B cell (primary cell): ENCODE data around the gene LYPD1. TPM values are rescaled to one million over a fixed set of nuclear protein-coding genes. Genes with fewer than 3 reads are reported as not detected.

Experiments
- ATAC-seq: fragments of 200-7000 bp; cut with Tn5 transposase; one replicate; pipeline ENCODE4 v1.10.0; 2021; ENCODE audit warnings: low read depth, mild to moderate bottlenecking, moderate number of reproducible peaks, moderate library complexity
- CTCF ChIA-PET: fragments of 350-600 bp; sonication (Branson Sonifier 250); formaldehyde crosslinking; loops from one replicate; lab custom pipeline; 2021; ENCODE audit warnings: antibody characterized with exemption, inconsistent platforms; lab: Charles Lee
- POLR2A ChIA-PET: fragments of 350-600 bp; sonication (Branson Sonifier 250); formaldehyde crosslinking; loops from one replicate; lab custom pipeline; 2021; ENCODE audit warnings: antibody characterized with exemption; lab: Charles Lee
- DNase-seq: peaks from one replicate; pipeline ENCODE4 v3.0.0; 2013
- H2AFZ ChIP-seq: 2 replicates; pipeline ENCODE4 v1.6.1; 2012; ENCODE audit warnings: mild to moderate bottlenecking, low read depth, low read length; ENCODE audit not compliant: insufficient read depth, poor library complexity, severe bottlenecking
- H3K27ac ChIP-seq, 2 donors: 1 replicate in 1 of 2; 2 replicates in 1 of 2; pipeline ENCODE4 v1.5.1; 2012 to 2013; ENCODE audit warnings: low read length in 2 of 2, mild to moderate bottlenecking in 2 of 2, moderate library complexity in 1 of 2
- H3K27me3 ChIP-seq, 4 experiments: fragments of 200-600 bp in 1 of 4; sonication (generic) in 1 of 4; replicated peaks in 1 of 4; 1 replicate in 2 of 4; 2 replicates in 2 of 4; pipeline versions ENCODE4 v1.6.1 to v1.7.0; 2013 to 2016; ENCODE audit warnings: low read length in 3 of 4, mild to moderate bottlenecking in 2 of 4, mixed read lengths in 1 of 4, moderate library complexity in 1 of 4; ENCODE audit not compliant: insufficient read depth in 4 of 4, control insufficient read depth in 3 of 4; ENCODE audit errors: control extremely low read depth in 1 of 4
- H3K36me3 ChIP-seq, 2 experiments: replicated peaks in 1 of 2; 1 replicate in 1 of 2; 2 replicates in 1 of 2; pipeline versions ENCODE4 v1.6.1 to v1.7.1; 2013; ENCODE audit warnings: low read length in 1 of 2; ENCODE audit not compliant: insufficient read depth in 2 of 2, control insufficient read depth in 1 of 2; ENCODE audit errors: control extremely low read depth in 1 of 2, extremely low read depth in 1 of 2
- H3K4me1 ChIP-seq, 2 donors: fragments of 200-600 bp in 1 of 2; sonication (generic) in 1 of 2; 1 replicate in 1 of 2; 2 replicates in 1 of 2; pipeline versions ENCODE4 v1.5.1 to v1.6.1; 2013 to 2017; ENCODE audit warnings: low read length in 2 of 2; ENCODE audit not compliant: control insufficient read depth in 2 of 2, insufficient read depth in 2 of 2
- H3K4me2 ChIP-seq: replicated peaks from 2 replicates; pipeline ENCODE3; 2012; ENCODE audit warnings: mild to moderate bottlenecking, low read depth, low read length; ENCODE audit not compliant: poor library complexity, severe bottlenecking
- H3K4me3 ChIP-seq, 5 experiments: fragments of 200-600 bp in 1 of 5; sonication (generic) in 1 of 5; 1 replicate in 3 of 5; 2 replicates in 2 of 5; pipeline versions ENCODE4 v1.5.1 to v1.7.0; 2011 to 2016; ENCODE audit warnings: low read length in 4 of 5, mild to moderate bottlenecking in 4 of 5, low read depth in 2 of 5, control low read depth in 1 of 5, moderate library complexity in 1 of 5; ENCODE audit not compliant: insufficient read depth in 1 of 5; ENCODE audit errors: control extremely low read depth in 1 of 5, extremely low read depth in 1 of 5
- H3K79me2 ChIP-seq: fragments of 200-600 bp; sonication (generic); one replicate; pipeline ENCODE4 v1.6.0; 2016; ENCODE audit warnings: low read length; ENCODE audit not compliant: control insufficient read depth, insufficient read depth
- H3K9ac ChIP-seq: fragments of 200-600 bp; sonication (generic); 2 replicates; pipeline ENCODE4 v1.6.1; 2017; ENCODE audit warnings: mild to moderate bottlenecking, low read length, moderate library complexity
- H3K9me3 ChIP-seq, 3 donors: one replicate each; pipeline versions ENCODE4 v1.6.1 to v1.7.1; 2013; ENCODE audit warnings: low read length in 2 of 3; ENCODE audit not compliant: control insufficient read depth in 2 of 3, insufficient read depth in 1 of 3; ENCODE audit errors: control extremely low read depth in 1 of 3
- H4K20me1 ChIP-seq: 2 replicates; pipeline ENCODE4 v1.6.0; 2012; ENCODE audit warnings: mild to moderate bottlenecking, low read length; ENCODE audit not compliant: insufficient read depth, control insufficient read depth, poor library complexity, severe bottlenecking
- H3K27ac Mint-ChIP-seq: one replicate; pipeline ENCODE4 v1.8.0; 2021; ENCODE audit warnings: mixed read lengths
- H3K27me3 Mint-ChIP-seq: one replicate; pipeline ENCODE4 v1.8.0; 2021; ENCODE audit warnings: mixed read lengths
- H3K4me1 Mint-ChIP-seq: one replicate; pipeline ENCODE4 v1.8.0; 2021; ENCODE audit warnings: mixed read lengths
- H3K4me3 Mint-ChIP-seq: one replicate; pipeline ENCODE4 v1.8.0; 2021; ENCODE audit warnings: mixed read lengths
- H3K9me3 Mint-ChIP-seq: one replicate; pipeline ENCODE4 v1.8.0; 2022; ENCODE audit warnings: mixed read lengths; ENCODE audit not compliant: insufficient read depth
- CTCF ChIP-seq: fragments of 200-600 bp; IDR thresholded peaks from one replicate; pipeline ENCODE4 v1.8.0; 2022; ENCODE audit warnings: antibody characterized with exemption, mild to moderate bottlenecking
- EZH2 ChIP-seq: IDR thresholded peaks from 2 replicates; pipeline ENCODE4 v1.6.1; 2012; ENCODE audit warnings: borderline replicate concordance, low read depth, mild to moderate bottlenecking, moderate library complexity, low read length; ENCODE audit not compliant: insufficient read depth, poor library complexity, severe bottlenecking
- WGBS: methylation state at CpG from one replicate; pipeline ENCODE4 v1.1.5; 2013; ENCODE audit warnings: missing lambda C conversion rate; ENCODE audit not compliant: insufficient coverage; 5-methylcytosine and 5-hydroxymethylcytosine counted together
- intact Hi-C: fragments of 100-400 bp; cut with micrococcal nuclease; formaldehyde crosslinking; loops from one replicate; pipeline ENCODE4 v1.10.0; 2022
- polyA plus RNA-seq: library from polyadenylated mRNA; depleted of rRNA; stranded (reverse); fragments of >200 nt; gene quantifications from 2 replicates; pipeline ENCODE4 v1.2.3, GENCODE V29; 2012
- total RNA-seq, 2 donors: library from RNA; stranded (reverse); fragments of 120-200 nt in 1 of 2; gene quantifications; 1 replicate in 1 of 2; 2 replicates in 1 of 2; pipeline versions ENCODE4 v1.2.3 to v1.2.4, GENCODE V29; 2013 to 2022

The LYPD1 gene
- total and polyA plus RNA-seq, 2 donors (not counting 1 experiment from before 2014, with no cell fraction given) = 0.07 TPM; not detected in 1

- ChIA-PET CTCF (no interaction called here), POLR2A (no interaction called here)
- Mint-ChIP-seq H3K27me3 (peaks cover 5% of the 10 kb centered on the region), H3K9me3 (no peaks in the 10 kb centered on the region), H3K4me3 (no peak overlapping the region), H3K4me1 (peaks cover 17% of the 10 kb centered on the region), H3K27ac (no peak overlapping the region)
- H3K27ac ChIP-seq = no peak overlapping the region
- intact Hi-C loops = no loop called here
- H4K20me1 ChIP-seq = no peaks in the 10 kb centered on the region
- no peak overlapping the region for H3K9ac ChIP-seq
- no peaks in the 10 kb centered on the region for H3K79me2 ChIP-seq
- 92% methylated on average over 7 of the region's 12 CpGs for WGBS
- DNase-seq = no peak
- no peak for ATAC-seq
- no peaks in the 10 kb centered on the region for H3K4me1 ChIP-seq
- no peaks in the 10 kb centered on the region for H3K36me3 ChIP-seq
- no peak overlapping the region for H3K4me3 ChIP-seq
- H2AFZ ChIP-seq = no peak overlapping the region
- peaks cover 0 to 3% (median 0%) of the 10 kb centered on the region in 4 experiments for H3K27me3 ChIP-seq
- no peaks in the 10 kb centered on the region for H3K9me3 ChIP-seq
- no peak overlapping the region for H3K4me2 ChIP-seq
- TF ChIP-seq EZH2 (no peak), CTCF (no peak)
These were observed 18.6 kb downstream of the LYPD1 start for GRCh38 chr2:132651115-132652045.

DNA sequence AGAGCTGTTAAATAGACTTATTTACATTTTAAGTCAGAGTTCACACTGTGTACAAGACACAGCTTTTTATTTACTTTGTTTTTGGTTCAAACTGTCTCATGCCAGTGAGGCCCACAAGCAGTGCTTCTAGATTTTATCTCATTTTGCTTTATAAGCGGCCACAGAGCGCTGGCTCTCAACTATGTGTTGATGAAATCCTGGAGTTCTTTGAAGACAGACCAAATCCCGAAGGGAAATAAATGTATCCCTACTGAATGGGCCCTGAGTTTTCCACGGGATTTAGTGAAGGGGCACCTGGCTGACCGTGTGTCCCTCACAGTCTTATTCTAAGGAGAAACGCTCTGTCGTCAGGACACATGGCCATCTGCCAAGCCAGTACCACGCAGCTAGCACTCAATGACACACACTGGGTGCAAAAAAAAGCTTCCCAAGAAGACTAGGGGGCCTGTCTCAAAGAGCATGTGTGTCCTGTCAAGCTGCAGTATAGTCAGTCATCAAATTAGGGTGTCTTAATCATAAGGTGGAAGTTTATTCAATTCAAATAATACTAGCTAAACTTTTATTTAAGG lies 23.4 kb downstream of the LYPD1 start:
- ChIA-PET CTCF (no interaction called here), POLR2A (no interaction called here)
- intact Hi-C loops = no loop called here
- Histone ChIP-seq H2AFZ (no peak overlapping the region), H3K4me3 (no peak overlapping the region), H3K79me2 (no peaks in the 10 kb centered on the region), H3K36me3 (no peaks in the 10 kb centered on the region), H3K4me1 (peaks cover 4 to 11% of the 10 kb centered on the region in 2 donors), H3K4me2 (no peak overlapping the region), H4K20me1 (no peaks in the 10 kb centered on the region), H3K9ac (no peak overlapping the region), H3K9me3 (peaks cover 0 to 7% (median 0%) of the 10 kb centered on the region in 3 donors), H3K27me3 (peaks cover 0 to 3% (median 0%) of the 10 kb centered on the region in 4 experiments), H3K27ac (no peak overlapping the region)
- Mint-ChIP-seq H3K27ac (no peak overlapping the region), H3K4me3 (no peak overlapping the region), H3K9me3 (no peaks in the 10 kb centered on the region), H3K4me1 (peaks cover 51% of the 10 kb centered on the region), H3K27me3 (peaks cover 5% of the 10 kb centered on the region)
- WGBS = 89% methylated on average over 7 of the region's 8 CpGs
- DNase-seq (no peak), ATAC-seq (no peak)
- no peak for TF ChIP-seq CTCF
